Suprapubic skin (tissue), 3 donors: ENCODE data around the gene KAZN.

ENCODE experiments used
- EP300 ChIP-seq: sonication (generic); formaldehyde crosslinking; IDR thresholded peaks from one replicate; pipeline ENCODE4 v1.6.1; 2017; ENCODE audit warnings: antibody characterized with exemption
- POLR2A ChIP-seq, 2 donors: fragments of 450-650 bp; IDR thresholded peaks; one replicate each; pipeline ENCODE4 v1.6.1; 2017; ENCODE audit warnings: antibody characterized with exemption in 2 of 2, mild to moderate bottlenecking in 2 of 2, moderate library complexity in 2 of 2
- TF ChIP-seq, protein P1 (sequence below), 2 donors: fragments of 200-600 bp in 1 of 2; fragments of 450-650 bp in 1 of 2; sonication (generic) in 1 of 2; IDR thresholded peaks; one replicate each; pipeline ENCODE4 v1.5.1; 2016 to 2019; ENCODE audit warnings: antibody characterized with exemption in 2 of 2, mild to moderate bottlenecking in 1 of 2, moderate library complexity in 1 of 2

DNA sequence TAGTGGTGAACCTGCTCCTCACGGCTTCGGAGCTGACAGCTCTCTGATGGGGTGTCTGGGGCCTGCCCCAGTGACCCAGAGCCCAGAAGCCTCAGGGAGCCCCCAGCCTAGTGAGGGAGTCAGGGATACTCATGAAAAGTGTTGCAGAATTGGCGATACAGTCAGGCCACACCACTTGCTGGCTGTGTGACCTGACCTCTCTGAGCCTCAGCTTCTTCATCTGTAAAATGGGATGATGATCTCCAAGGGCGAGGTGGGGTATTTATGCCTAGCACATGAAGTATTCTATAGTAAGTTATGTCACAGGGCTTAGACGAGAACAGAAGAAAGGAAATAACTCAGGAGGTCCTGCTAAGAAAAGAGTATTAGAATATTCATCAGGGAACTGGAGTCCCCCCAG lies 556.7 kb downstream of the KAZN start:
- TF ChIP-seq, protein P1, sequence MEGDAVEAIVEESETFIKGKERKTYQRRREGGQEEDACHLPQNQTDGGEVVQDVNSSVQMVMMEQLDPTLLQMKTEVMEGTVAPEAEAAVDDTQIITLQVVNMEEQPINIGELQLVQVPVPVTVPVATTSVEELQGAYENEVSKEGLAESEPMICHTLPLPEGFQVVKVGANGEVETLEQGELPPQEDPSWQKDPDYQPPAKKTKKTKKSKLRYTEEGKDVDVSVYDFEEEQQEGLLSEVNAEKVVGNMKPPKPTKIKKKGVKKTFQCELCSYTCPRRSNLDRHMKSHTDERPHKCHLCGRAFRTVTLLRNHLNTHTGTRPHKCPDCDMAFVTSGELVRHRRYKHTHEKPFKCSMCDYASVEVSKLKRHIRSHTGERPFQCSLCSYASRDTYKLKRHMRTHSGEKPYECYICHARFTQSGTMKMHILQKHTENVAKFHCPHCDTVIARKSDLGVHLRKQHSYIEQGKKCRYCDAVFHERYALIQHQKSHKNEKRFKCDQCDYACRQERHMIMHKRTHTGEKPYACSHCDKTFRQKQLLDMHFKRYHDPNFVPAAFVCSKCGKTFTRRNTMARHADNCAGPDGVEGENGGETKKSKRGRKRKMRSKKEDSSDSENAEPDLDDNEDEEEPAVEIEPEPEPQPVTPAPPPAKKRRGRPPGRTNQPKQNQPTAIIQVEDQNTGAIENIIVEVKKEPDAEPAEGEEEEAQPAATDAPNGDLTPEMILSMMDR (IDR thresholded peaks at IDR 0.05), result no peak
- TF ChIP-seq POLR2A (IDR thresholded peaks at IDR 0.05) (no peak), EP300 (no peak)
